GM18508 (cell line): ENCODE results near the gene NHEJ1.

Experiments used
- ATAC-seq: cut with Tn5 transposase; IDR thresholded peaks from one replicate; pipeline ENCODE4 v1.9.1; 2021; ENCODE audit warnings: moderate number of reproducible peaks; ENCODE audit not compliant: insufficient read depth, unreplicated experiment

The NHEJ1 gene

GRCh38 chr2:219168932-219169331, 8.3 kb upstream of the NHEJ1 start:
- ATAC-seq, result no peak

- ATAC-seq, result no peak
Observed at GRCh38 chr2:219168526-219168925, 7.9 kb upstream of the NHEJ1 start.

GRCh38 chr2:219167997-219168396, 7.4 kb upstream of the NHEJ1 start:
- no peak for ATAC-seq

GRCh38 chr2:219165058-219165911, 4.7 kb upstream of the NHEJ1 start:
- ATAC-seq, result no peak

DNA sequence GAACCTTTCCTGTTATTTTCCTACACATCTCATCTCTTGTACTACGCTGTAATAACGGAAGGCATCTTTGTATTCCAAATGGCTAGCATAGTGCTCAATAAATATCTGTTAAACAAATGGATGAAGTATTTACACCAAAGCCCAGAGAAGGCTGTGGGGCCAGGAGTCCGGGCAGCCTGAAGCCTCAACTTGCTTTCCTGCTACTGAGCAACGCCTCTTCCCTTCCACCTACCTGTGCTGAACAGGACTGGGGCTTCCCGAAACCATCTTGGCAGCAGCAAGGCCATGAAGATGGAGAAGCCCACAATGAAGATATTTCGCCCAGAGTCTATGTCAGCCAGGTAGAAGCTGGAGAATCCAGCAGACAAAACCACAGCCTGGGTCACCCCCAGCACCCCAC, 2.5 kb upstream of the NHEJ1 start:
- no peak for ATAC-seq

- no peak for ATAC-seq
Observed at GRCh38 chr2:219161097-219161496, 482 bp upstream of the NHEJ1 start.

GRCh38 chr2:219159771-219160185, 837 bp downstream of the NHEJ1 start:
- peak; percentile 2 for ATAC-seq

DNA sequence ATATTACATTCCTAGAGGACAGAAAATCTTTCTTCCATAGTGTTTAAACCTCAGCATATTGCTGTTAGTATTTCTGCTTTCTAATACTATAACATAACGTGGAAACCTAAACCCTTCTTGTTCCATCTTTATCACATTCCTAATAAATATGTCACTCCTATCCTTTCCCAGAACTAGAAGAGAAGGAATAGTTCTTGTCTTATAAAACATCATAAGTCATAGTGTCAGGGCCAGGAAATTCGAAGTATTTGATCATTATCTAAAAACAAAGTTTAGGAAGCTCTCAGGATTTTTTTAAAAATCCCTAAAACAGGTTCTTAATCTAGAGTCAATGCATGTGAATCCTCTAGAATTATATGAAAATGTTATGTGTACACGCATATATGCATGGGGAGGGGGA, 2.0 kb downstream of the NHEJ1 start:
- no peak for ATAC-seq

DNA sequence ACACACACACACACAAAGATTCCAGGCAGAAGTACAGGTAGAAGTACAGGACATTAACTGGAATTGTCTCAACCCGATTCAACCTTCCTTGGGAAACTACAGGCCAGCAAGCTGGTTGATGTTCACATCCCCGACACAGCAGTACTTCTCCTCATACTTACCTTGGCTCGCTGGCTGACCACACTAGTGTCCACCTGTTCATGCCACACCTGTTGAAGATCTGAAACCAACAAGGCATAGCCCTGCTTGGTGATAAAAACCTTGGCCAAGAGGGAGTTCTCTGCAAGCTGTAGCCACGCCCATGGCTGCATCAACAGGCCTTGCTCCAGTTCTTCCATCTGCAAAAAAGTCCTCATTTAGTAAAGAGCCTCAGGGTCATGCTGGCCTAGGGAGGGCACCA, 2.6 kb downstream of the NHEJ1 start:
- no peak for ATAC-seq

- no peak for ATAC-seq
Observed at GRCh38 chr2:219157396-219157795, 3.2 kb downstream of the NHEJ1 start.

DNA sequence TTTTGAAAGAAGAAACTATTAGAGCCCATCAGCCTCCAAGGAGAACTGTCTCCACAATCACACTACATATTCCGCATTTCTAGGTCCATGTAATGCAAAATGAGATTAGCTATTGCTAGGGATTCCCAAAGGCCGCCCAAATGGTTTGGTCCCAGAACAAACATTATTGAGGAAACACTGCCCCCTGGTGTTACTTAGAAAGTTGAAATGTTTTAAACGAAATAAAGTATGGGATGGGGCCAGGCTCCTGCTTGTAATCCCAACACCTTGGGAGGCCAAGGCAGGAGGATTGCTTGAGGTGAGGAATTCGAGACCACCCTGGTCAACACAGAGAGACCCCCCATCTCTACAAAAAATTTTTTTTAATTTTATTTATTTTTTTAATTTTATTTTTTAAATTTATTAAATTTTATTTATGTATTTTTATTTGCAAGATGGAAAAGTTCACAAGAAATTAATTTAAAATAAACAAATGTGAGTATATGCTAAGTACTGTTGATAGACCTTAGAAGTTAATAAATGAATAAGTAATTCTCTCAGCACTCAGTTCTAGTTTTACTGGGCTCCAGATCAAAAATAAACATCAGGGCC, 5.5 kb downstream of the NHEJ1 start:
- no peak for ATAC-seq

DNA sequence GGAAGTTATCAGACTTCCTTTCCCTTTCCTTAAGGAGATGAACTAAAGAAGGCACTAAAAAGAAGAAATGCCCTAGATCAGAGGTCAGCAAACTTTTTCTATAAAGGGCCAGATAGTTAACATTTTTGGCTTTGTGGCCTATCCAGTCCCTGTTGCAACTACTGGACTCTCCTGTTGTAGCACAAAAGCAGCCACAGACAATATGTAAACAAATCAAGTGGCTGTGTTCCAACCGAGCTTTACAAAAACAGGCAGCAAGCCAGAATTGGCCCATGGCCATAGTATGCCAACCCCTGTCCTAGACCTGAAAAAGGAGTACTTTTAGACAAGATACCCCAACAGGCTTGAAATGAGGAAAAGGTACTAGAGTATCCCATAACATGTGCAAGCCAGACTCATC, 10.9 kb downstream of the NHEJ1 start:
- ATAC-seq, result no peak

- ATAC-seq, result no peak
Observed at GRCh38 chr2:219142329-219142728, 18.3 kb downstream of the NHEJ1 start.

- no peak for ATAC-seq
Observed at GRCh38 chr2:219140722-219141121, 19.9 kb downstream of the NHEJ1 start.

- ATAC-seq, result no peak
Observed at GRCh38 chr2:219133976-219134375, 26.6 kb downstream of the NHEJ1 start.

- ATAC-seq, result no peak
Observed at GRCh38 chr2:219131744-219132143, 28.9 kb downstream of the NHEJ1 start.

DNA sequence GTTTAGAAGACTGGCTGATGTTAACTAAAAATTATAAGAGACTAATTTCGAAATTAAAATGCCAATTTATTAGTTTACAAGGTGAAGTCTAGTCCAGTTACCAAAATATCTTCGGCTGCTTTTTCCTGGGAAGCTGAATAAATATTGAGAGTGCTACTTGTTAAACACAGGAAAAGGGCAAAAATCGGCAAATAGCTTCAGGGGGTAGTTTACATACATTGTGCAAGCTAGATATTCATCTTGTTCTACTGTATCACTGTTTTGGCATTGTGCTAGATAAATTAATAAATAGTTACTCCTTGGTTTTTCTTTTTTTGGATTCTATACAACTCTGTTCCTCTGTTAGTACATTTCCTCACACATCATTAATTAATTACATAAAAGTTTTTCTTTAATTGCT, 29.3 kb downstream of the NHEJ1 start:
- no peak for ATAC-seq

GRCh38 chr2:219129589-219129988, 31.0 kb downstream of the NHEJ1 start:
- no peak for ATAC-seq

GRCh38 chr2:219128396-219128795, 32.2 kb downstream of the NHEJ1 start:
- no peak for ATAC-seq

DNA sequence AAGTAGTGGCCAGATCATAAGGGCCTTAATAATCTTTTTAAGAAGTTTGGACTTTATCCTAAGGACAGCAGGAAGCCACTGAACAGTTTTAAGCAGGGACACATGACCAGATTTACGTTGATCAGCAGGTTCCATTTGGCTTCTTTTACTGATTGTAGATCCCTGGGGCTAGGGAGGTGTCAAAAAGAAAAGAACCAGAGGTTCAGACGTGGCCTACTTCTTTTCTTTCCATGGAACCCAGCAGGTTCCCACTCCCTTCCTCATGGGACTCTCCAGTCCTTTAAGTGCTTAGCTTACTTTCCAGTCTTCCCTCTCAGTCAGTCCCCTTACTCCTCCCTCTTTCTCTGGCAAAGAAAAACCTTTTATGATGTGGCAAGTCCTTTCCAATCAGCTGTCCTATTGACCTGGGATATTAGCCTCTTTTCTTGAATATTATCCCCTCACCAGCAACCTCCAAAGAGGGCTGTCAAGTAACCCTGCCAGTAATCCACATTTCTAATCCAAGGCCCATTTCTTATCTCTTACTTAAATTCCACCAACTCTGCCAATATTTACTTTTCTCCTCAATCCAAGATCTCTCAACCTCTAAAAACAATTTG, 33.5 kb downstream of the NHEJ1 start:
- ATAC-seq, result no peak

DNA sequence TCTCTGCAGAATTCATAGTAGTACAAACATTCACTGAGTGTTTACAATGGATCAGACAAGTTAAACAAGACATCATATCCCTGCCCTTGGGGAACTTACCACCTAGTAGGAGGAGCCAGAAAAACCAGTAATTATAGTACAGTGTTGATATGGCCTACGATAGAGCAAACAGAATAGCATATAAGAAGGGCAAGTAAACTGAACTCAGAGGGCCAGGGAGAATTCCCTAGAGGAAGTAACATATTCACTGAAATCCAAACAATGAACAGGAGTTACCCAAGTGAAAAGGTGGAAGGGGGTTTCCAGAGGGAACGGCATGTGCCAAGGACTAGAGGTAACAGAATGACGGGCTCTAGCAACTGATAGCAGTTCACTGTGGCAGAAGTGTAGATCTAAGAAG, 34.1 kb downstream of the NHEJ1 start:
- no peak for ATAC-seq

- no peak for ATAC-seq
Observed at GRCh38 chr2:219125886-219126270, 34.7 kb downstream of the NHEJ1 start.
